Osteocyte (in vitro differentiated cells): Measurements from ENCODE around the gene SEMA4D. TPM values are rescaled to one million over a fixed set of nuclear protein-coding genes. Genes with fewer than 3 reads are reported as not detected.

Experiments
- DNase-seq: peaks from one replicate; pipeline ENCODE4 v3.0.0; 2021; ENCODE audit warnings: mixed read lengths; ENCODE audit not compliant: unreplicated experiment; ENCODE audit errors: extremely low spot score
- H3K27ac Mint-ChIP-seq: one replicate; pipeline ENCODE4 v1.8.0; 2021; ENCODE audit warnings: mild to moderate bottlenecking, mixed read lengths; ENCODE audit not compliant: unreplicated experiment
- H3K27me3 Mint-ChIP-seq: one replicate; pipeline ENCODE4 v1.8.0; 2021; ENCODE audit warnings: mixed read lengths; ENCODE audit not compliant: unreplicated experiment
- H3K36me3 Mint-ChIP-seq: one replicate; pipeline ENCODE4 v1.8.0; 2021; ENCODE audit warnings: mixed read lengths; ENCODE audit not compliant: unreplicated experiment
- H3K4me1 Mint-ChIP-seq: one replicate; pipeline ENCODE4 v1.8.0; 2021; ENCODE audit warnings: mixed read lengths; ENCODE audit not compliant: unreplicated experiment
- H3K4me3 Mint-ChIP-seq: one replicate; pipeline ENCODE4 v1.8.0; 2021; ENCODE audit warnings: mild to moderate bottlenecking, moderate library complexity, mixed read lengths; ENCODE audit not compliant: unreplicated experiment
- H3K9me3 Mint-ChIP-seq: one replicate; pipeline ENCODE4 v1.8.0; 2021; ENCODE audit warnings: mixed read lengths; ENCODE audit not compliant: unreplicated experiment
- microRNA-seq: library from miRNA; unstranded; fragments of <30 nt; microRNA quantifications from one replicate; pipeline ENCODE4 v1.1.0, GENCODE V29; 2020; ENCODE audit not compliant: unreplicated experiment
- total RNA-seq: library from RNA; stranded (reverse); gene quantifications from 2 replicates; pipeline ENCODE4 v1.2.1, GENCODE V29; 2021
- TF ChIP-seq, protein P1 (sequence below): fragments of 200-600 bp; sonication (generic); IDR thresholded peaks from 2 replicates; pipeline ENCODE4 v1.5.0; 2021; ENCODE audit warnings: antibody characterized with exemption, mild to moderate bottlenecking, moderate library complexity

SEMA4D gene
- total RNA-seq, 1 donor from 2014 or later = 2.0 TPM

DNA sequence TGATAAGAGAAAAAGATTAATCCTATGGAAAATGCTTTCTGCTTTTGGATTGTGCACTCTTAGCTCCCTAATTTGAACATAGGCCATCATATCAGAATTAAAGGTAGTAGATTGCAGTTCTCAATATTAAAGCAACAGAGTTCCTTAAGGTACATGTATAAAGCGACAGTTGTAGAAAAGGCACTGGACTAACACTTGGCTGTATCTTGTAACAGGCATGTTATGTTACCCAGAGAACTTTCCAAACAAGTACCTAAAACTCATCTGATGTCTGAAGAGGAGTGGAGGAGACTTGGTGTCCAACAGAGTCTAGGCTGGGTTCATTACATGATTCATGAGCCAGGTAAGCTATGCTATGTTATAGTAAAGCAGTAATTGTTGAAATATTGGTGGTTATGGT is 183.0 kb downstream of the SEMA4D start:
- H3K27ac Mint-ChIP-seq = peak overlapping the region; percentile 81
- no peak overlapping the region for H3K4me3 Mint-ChIP-seq
- no peak for DNase-seq
- no peaks in the 10 kb centered on the region for H3K27me3 Mint-ChIP-seq
- TF ChIP-seq, protein P1, sequence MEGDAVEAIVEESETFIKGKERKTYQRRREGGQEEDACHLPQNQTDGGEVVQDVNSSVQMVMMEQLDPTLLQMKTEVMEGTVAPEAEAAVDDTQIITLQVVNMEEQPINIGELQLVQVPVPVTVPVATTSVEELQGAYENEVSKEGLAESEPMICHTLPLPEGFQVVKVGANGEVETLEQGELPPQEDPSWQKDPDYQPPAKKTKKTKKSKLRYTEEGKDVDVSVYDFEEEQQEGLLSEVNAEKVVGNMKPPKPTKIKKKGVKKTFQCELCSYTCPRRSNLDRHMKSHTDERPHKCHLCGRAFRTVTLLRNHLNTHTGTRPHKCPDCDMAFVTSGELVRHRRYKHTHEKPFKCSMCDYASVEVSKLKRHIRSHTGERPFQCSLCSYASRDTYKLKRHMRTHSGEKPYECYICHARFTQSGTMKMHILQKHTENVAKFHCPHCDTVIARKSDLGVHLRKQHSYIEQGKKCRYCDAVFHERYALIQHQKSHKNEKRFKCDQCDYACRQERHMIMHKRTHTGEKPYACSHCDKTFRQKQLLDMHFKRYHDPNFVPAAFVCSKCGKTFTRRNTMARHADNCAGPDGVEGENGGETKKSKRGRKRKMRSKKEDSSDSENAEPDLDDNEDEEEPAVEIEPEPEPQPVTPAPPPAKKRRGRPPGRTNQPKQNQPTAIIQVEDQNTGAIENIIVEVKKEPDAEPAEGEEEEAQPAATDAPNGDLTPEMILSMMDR = no peak
- H3K36me3 Mint-ChIP-seq = peaks cover 4% of the 10 kb centered on the region
- H3K4me1 Mint-ChIP-seq = peaks cover 52% of the 10 kb centered on the region
- H3K9me3 Mint-ChIP-seq = no peaks in the 10 kb centered on the region

DNA sequence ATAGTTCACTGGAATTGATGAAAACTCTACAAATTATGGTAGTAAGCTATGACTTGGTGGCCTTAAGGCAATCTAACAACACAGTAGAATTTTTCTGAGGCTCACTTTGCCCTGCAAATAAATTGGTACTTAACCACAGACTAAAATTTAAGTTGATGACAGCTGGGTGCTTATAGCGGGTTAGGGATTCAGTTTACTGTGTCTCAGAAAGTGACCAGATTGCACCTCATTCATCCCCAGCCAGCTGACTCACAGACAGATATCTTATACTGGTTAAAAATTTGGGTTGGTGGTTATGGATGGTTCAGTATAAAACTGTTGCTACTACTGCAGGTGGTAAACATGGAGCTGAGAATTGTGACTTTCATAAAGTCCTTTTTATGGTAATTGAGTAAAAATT is 184.1 kb downstream of the SEMA4D start:
- no peaks in the 10 kb centered on the region for H3K27me3 Mint-ChIP-seq
- TF ChIP-seq, protein P1 = no peak
- no peak for DNase-seq
- peaks cover 48% of the 10 kb centered on the region for H3K4me1 Mint-ChIP-seq
- H3K27ac Mint-ChIP-seq = peak overlapping the region; percentile 81
- H3K36me3 Mint-ChIP-seq = peaks cover 4% of the 10 kb centered on the region
- H3K9me3 Mint-ChIP-seq = no peaks in the 10 kb centered on the region
- H3K4me3 Mint-ChIP-seq = peak overlapping the region; percentile 91

DNA sequence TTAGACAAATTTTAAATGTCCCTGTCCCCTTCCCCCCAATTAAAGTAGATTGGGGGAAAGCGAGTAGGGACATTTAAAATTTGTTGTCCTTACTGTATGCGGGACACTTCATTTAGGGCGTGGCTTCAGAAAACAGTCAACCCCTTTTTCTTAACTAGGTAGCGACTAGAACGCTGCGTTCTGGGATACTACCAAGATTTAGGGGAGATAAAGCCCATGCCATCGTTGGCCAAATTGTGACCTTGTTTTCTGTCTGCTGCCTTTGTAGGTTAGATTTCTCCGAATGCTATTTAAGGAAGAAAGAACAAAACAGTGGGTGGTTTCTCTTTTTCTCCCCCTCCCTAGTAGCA is 185.7 kb downstream of the SEMA4D start:
- TF ChIP-seq, protein P1 = no peak
- peaks cover 4% of the 10 kb centered on the region for H3K36me3 Mint-ChIP-seq
- H3K27ac Mint-ChIP-seq = peak overlapping the region; percentile 81
- H3K27me3 Mint-ChIP-seq = no peaks in the 10 kb centered on the region
- H3K4me1 Mint-ChIP-seq = peaks cover 39% of the 10 kb centered on the region
- peak overlapping the region; percentile 91 for H3K4me3 Mint-ChIP-seq
- DNase-seq = no peak
- no peaks in the 10 kb centered on the region for H3K9me3 Mint-ChIP-seq

DNA sequence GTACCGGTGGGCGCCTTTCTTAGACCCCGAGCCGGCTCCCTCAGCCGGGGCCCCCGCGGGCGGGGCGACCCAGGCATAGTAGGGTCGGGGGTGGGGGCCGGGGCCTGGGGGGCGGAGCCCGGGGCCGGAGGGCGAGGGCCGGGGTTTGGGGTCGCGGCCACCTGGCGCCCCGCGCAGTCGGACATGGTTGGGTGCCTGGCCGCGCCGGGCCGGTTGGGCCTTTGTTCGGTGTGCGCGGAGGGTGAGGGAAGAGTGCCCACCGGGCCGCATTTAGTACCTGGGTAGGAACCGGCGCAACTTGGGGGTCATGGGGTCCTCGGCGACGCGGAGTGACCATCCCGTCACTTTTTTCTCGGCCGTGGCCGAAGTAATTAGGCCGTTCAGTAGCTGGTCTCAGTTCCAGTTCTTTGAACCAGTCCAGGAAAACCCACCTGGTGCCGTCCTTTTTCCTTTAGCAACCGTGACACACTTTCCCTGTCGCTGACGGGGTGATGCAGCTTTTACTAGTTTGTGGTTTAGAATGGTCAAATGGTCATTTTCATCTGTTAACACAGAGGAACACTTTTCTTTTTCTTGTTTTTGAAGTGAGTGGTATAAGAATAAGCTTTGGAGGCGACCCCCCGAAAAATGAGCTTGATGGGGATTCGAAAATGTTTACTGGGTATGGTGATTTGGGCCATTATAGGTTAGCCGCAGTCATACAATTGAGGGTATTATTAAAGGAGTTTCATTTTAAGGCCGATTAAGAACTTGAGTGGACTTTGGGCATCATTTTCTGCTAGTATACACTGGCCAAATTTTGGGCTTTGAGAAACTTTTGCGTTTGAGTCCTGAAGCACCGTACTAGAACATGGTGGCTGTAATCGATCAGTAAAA is 186.3 kb downstream of the SEMA4D start:
- H3K27ac Mint-ChIP-seq = peak overlapping the region; percentile 99
- H3K36me3 Mint-ChIP-seq = peaks cover 3% of the 10 kb centered on the region
- TF ChIP-seq, protein P1 = no peak
- DNase-seq = no peak
- H3K4me3 Mint-ChIP-seq = peak overlapping the region; percentile 91
- H3K4me1 Mint-ChIP-seq = peaks cover 36% of the 10 kb centered on the region
- no peaks in the 10 kb centered on the region for H3K27me3 Mint-ChIP-seq
- H3K9me3 Mint-ChIP-seq = no peaks in the 10 kb centered on the region

Small RNA genes within 50 kb of the gene (microRNA-seq; reads per million reads assigned to microRNA genes)
- gene MIR3153 = not detected

Other genes starting within 250 kb of the SEMA4D start
- 23.7 and 29.2 TPM in 2 replicates for gene CKS2, start 186.9 kb downstream of the SEMA4D start, total RNA-seq
- gene SECISBP2, start 179.6 kb downstream of the SEMA4D start, total RNA-seq = 30.6 and 31.5 TPM in 2 replicates
- gene GADD45G, start 106.9 kb upstream of the SEMA4D start, total RNA-seq = 0.71 and 1.0 TPM in 2 replicates